Progenitor cell of endocrine pancreas (in vitro differentiated cells): Measurements from ENCODE around the gene KRTAP9-7. TPM values are rescaled to one million over a fixed set of nuclear protein-coding genes. Genes with fewer than 3 reads are reported as not detected.

Experiments
- DNase-seq: peaks from one replicate; pipeline ENCODE4 v3.0.0; 2021; ENCODE audit warnings: low spot score; ENCODE audit not compliant: unreplicated experiment
- H3K27ac Mint-ChIP-seq: 2 replicates; pipeline ENCODE4 v1.8.0; 2021; ENCODE audit warnings: mild to moderate bottlenecking, moderate library complexity, mixed read lengths
- H3K27me3 Mint-ChIP-seq: 2 replicates; pipeline ENCODE4 v1.8.0; 2021; ENCODE audit warnings: mixed read lengths
- H3K36me3 Mint-ChIP-seq: 2 replicates; pipeline ENCODE4 v1.8.0; 2022; ENCODE audit warnings: mixed read lengths; ENCODE audit not compliant: insufficient read depth
- H3K4me1 Mint-ChIP-seq: 2 replicates; pipeline ENCODE4 v1.8.0; 2021; ENCODE audit warnings: low read depth, mixed read lengths
- H3K4me3 Mint-ChIP-seq: 2 replicates; pipeline ENCODE4 v1.8.0; 2021; ENCODE audit warnings: low read depth, mild to moderate bottlenecking, moderate library complexity, mixed read lengths
- H3K9me3 Mint-ChIP-seq: 2 replicates; pipeline ENCODE4 v1.8.0; 2021; ENCODE audit warnings: low read depth, mixed read lengths
- total RNA-seq: library from RNA; stranded (reverse); gene quantifications from 2 replicates; pipeline ENCODE4 v1.2.1, GENCODE V29; 2021
- TF ChIP-seq, protein P1 (sequence below): fragments of 200-600 bp; sonication (generic); IDR thresholded peaks from one replicate; pipeline ENCODE4 v1.5.0; 2021; ENCODE audit warnings: antibody characterized with exemption, mild to moderate bottlenecking; ENCODE audit not compliant: unreplicated experiment

Gene KRTAP9-7
- total RNA-seq, 1 donor from 2014 or later: not detected

DNA sequence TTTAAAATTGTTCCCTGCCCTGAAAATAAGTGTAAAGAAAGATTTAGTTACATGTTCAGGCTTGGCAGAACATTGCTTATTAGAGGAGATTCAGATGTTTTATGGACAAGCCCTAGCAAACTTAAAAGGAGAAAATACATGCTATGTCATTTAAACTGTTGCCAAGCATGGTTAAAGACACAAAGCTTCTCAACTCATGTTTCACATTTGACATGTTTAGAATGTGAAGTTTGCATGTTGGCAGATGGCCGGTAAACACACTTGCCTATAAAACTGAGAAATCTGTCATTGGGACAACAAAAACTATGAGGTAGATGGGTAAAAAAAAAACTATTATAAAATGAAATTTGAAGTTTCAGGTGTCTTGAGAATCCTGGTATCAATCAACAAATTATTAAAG is 21.3 kb downstream of the KRTAP9-7 start:
- no peak overlapping the region for H3K4me3 Mint-ChIP-seq
- H3K27ac Mint-ChIP-seq: no peak overlapping the region
- H3K36me3 Mint-ChIP-seq: no peaks in the 10 kb centered on the region
- H3K4me1 Mint-ChIP-seq: no peaks in the 10 kb centered on the region
- no peaks in the 10 kb centered on the region for H3K9me3 Mint-ChIP-seq
- TF ChIP-seq, protein P1, sequence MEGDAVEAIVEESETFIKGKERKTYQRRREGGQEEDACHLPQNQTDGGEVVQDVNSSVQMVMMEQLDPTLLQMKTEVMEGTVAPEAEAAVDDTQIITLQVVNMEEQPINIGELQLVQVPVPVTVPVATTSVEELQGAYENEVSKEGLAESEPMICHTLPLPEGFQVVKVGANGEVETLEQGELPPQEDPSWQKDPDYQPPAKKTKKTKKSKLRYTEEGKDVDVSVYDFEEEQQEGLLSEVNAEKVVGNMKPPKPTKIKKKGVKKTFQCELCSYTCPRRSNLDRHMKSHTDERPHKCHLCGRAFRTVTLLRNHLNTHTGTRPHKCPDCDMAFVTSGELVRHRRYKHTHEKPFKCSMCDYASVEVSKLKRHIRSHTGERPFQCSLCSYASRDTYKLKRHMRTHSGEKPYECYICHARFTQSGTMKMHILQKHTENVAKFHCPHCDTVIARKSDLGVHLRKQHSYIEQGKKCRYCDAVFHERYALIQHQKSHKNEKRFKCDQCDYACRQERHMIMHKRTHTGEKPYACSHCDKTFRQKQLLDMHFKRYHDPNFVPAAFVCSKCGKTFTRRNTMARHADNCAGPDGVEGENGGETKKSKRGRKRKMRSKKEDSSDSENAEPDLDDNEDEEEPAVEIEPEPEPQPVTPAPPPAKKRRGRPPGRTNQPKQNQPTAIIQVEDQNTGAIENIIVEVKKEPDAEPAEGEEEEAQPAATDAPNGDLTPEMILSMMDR: no peak
- DNase-seq: no peak
- no peaks in the 10 kb centered on the region for H3K27me3 Mint-ChIP-seq

DNA sequence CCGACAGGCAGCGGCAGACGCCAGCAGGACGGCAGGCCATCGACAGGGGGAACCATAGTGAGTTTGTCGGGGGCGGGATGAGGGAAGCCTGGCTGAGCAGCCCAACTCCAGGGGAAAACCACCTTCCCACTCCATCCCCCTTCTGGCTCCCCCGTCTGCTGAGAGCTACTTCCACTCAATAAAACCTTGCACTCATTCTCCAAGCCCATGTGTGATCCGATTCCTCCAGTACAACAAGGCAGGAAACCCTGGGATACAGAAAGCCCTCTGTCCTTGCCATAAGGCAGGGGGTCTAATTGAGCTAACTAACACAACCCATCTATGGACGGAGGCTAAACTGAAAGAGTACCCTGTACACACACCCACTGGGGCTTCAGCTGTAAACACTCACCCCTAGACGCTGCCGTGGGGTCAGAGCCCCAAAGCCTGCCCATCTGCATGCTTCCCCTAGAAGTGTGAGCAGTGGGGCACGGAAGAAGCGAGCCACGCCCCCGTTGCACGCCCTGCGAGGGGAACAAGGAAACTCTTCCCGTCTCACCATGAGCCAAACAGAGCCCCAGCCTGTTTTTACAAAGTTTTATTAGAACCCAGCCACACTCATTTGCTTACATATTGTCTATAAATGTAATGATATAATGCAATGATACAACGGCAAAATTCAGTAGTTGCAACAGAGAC is 23.1 kb downstream of the KRTAP9-7 start:
- Mint-ChIP-seq H3K36me3 (no peaks in the 10 kb centered on the region), H3K27me3 (no peaks in the 10 kb centered on the region), H3K4me3 (no peak overlapping the region), H3K9me3 (no peaks in the 10 kb centered on the region), H3K4me1 (no peaks in the 10 kb centered on the region), H3K27ac (no peak overlapping the region)
- no peak for DNase-seq
- TF ChIP-seq, protein P1: no peak

DNA sequence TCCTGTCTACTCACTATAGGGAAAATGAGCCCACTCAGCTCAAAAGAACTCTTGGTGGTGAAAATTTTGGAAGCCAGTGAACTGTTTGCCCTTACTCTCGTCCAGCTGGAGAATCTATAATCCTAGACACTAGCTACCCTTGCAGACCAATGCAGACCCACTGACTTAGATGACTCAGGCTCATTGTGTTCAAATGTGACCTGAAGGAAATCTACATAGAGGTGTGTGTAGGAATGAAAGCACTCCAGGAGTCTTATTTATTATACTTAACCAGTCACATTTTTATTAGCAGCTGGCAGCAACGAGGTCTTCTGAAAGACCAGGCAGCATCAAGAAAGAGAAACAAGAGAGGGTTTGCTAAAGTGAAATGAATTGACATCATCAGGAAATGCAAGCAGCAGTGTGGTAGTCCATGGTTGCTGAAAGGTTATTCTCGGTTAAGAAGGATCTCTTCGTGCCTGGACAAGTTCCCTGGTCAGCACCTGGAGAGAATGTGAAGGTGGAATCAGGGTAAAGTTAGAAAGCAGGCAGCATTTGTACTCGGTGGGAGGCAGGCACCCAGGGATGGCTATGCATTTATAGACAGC is 25.8 kb downstream of the KRTAP9-7 start:
- Mint-ChIP-seq H3K4me3 (no peak overlapping the region), H3K9me3 (no peaks in the 10 kb centered on the region), H3K4me1 (no peaks in the 10 kb centered on the region), H3K36me3 (no peaks in the 10 kb centered on the region), H3K27me3 (peaks cover 3% of the 10 kb centered on the region), H3K27ac (no peak overlapping the region)
- TF ChIP-seq, protein P1: no peak
- DNase-seq: no peak

DNA sequence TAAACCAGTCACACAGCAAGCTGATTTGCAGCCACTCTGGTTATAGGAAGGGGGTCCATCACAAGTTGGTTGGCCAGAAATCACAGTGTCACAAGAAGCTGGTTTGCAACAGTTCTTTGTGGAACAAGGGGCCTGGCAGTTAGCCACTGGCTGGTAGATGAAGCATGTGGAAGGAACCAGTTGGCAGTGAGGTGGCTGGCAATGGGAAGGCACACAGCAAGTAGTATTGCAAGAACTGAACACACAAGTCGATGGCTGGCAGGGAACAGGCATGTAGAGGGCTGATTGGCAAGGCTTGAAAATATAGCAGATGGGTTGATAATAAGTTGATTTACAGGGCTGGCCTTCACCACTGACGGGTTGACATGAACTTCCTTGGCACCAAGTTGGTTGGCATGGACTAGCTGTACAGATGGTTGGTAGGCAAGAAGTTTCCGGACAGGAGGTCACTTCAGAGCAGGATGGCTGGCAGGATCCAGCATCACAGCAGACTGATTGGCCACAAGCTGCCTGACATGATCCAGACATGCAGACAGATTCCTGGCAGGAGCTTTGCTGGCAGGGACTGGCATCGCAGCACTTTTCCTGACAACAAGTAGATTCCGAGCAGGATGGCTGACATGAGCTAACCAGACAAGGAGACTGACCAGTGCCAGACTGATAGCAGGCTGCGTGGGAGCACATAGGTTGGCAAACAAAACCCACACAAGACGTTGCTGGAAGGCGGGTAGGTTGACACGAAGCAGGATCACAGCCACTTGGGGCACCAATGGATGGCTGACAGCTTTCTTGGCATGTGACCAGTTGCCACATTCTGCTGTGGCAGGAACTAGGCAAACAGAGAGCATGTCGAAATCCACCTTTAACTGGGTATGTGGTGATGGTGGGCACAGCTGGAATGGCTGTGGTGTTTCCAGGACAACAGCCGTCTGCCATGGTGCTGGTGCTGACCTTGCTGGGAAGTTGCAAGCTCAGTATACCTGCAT is 26.7 kb downstream of the KRTAP9-7 start, which contains the start of gene KRTAP29-1:
Gene KRTAP29-1, minus strand, starts transcription at position 936 of the 986 bp plus-strand sequence. Its CDS starts 0 bp downstream, at position 936.
- Mint-ChIP-seq H3K36me3 (no peaks in the 10 kb centered on the region), H3K9me3 (no peaks in the 10 kb centered on the region), H3K27ac (no peak within 1 kb of the TSS), H3K27me3 (peaks cover 9% of the 10 kb centered on the region), H3K4me3 (no peak within 1 kb of the TSS), H3K4me1 (no peaks in the 10 kb centered on the region)
- TF ChIP-seq, protein P1: no peak
- no peak for DNase-seq

DNA sequence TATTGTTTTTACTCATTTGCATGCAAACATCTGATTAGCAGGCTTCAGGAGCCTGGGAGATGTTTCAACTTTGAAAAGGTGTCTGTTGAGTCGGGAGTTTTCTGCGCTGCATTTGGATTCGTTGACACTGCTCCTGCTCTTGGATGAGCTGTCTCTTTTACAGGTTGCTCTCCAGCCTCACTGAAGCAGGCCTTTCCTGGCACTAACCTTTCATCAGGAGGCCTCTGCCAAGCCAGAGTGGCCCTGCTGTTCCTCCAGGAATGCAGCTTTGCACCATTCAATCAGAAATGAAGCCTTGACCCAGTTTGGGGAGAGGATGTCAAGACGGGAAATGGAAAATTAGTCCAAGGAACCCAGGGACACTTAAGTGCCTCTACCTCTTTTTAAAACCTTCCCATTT is 27.5 kb downstream of the KRTAP9-7 start:
- H3K4me3 Mint-ChIP-seq: no peak overlapping the region
- TF ChIP-seq, protein P1: no peak
- H3K27ac Mint-ChIP-seq: no peak overlapping the region
- DNase-seq: no peak
- H3K36me3 Mint-ChIP-seq: no peaks in the 10 kb centered on the region
- H3K9me3 Mint-ChIP-seq: no peaks in the 10 kb centered on the region
- no peaks in the 10 kb centered on the region for H3K4me1 Mint-ChIP-seq
- peaks cover 17% of the 10 kb centered on the region for H3K27me3 Mint-ChIP-seq
